HG03196 (cell line): Measurements from ENCODE around the gene KLK6.

Experiments
- ATAC-seq: cut with Tn5 transposase; IDR thresholded peaks from one replicate; pipeline ENCODE4 v1.9.1; 2021; ENCODE audit not compliant: unreplicated experiment

KLK6 gene

DNA sequence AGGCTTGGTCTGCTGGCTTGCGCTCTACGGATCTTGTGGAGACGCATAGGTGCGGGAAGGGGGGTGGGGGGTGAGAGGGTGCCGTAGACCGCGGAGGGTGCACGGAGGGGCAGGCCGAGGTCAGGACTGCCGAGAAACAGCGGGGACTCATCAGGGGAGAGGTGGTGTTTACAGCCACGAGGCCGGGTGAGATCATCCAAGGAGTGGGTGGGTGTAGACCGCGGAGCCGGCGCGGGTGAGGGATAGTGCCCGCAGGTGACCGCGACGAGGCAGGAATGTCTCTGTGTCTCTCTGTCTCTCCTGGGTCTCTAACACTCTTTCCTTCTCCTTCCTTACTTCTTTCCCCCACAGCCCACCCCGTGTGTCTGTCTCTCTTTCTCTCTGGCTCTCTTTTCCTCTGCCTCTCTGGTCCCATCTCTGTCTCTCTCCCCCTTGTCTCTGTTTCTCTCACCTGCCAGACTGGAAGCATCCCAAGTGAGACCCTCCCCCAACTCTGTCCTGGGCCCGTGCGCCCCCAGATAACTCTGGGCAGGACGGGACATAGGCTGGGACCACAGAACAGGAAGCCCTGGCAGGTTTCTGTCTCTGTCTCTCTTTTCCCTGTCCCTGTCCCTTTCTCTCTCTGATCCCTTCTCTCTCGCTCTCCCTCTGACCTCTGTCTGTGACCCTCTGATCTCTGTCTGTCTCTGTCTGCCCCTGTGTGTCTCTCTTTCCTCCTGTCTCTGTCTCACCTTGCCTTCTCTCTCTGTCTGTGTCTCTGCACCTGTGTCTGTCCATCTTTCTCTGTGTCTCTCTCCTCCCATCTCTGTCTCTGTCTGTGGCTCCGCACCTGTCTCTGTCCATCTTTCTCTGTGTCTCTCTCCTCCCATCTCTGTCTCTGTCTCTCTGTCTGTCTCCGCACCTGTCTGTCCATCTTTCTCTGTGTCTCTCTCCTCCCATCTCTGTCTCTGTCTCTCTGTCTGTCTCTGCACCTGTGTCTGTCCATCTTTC is 56.4 kb downstream of the KLK6 start:
- no peak for ATAC-seq

DNA sequence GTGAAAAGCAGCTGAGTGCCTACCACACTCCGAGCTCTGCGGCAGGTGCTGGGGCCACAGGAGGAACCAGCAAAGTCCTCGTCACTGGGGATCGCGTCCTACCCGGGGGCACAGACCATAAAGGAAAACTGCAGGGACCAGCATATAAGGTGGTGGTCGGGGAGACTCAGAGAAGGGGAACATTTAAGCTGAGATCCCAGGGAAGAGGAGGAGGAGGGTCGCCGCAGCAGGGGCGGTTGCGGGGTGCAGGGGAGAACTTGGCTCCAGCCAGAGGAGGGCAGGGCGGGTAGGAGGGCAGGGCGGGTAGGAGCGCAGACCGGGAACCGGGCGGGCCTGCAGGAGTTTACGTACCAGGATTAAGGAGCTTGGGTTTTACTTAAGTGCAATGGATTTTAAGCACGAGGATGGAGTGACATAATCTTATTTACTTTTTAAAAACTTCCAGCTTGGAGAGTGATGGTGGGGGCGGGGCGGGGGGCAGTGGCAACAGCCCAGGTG is 57.2 kb downstream of the KLK6 start:
- ATAC-seq = no peak

DNA sequence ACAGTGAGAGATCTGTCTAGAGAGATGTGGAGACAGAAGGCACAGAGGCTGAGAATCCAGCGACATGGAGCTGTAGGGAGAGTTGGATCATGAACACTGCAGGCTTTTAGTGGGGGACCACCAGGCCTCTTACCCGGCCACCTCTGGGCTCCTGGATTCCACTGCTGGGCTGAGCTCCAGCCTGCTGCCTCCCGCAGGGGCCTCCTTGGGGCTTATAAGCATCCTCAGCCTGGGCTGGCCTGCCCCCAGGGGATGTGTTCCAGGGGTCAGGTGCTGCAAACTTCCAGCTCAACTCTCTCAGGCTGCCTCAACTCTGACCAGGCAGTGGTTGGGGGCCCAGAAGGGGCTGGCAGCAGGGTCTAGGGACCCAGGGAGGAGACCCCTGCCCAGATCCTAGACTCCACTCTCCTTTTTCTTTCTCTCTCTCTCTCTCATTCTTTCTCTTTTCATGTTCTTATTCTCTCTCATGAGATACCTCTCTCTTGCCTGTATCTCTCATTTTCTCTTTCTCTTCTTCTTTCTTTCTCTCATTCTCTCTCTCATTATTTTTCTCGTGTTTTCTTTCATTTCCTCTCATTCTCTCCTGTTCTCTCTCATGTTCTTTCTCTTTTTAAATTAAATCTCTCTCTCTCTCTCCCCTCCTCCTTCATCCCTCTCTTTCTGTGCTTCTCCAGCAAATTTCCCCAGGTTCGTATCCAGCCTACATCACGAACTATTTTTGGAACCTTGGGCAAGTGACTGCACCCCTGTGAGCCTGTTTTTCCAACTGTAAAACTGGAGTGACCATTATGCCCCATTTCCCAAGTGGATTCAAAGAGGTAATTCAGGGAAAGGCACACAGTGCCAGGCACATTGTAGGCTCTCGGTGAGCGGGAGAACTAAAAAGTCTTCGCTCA is 57.9 kb downstream of the KLK6 start, which contains the start of gene KLK4:
KLK4 (minus strand) TSS at position 190 of the 896 bp plus-strand sequence. CDS start 657 bp downstream, outside the sequence.
- no peak for ATAC-seq

DNA sequence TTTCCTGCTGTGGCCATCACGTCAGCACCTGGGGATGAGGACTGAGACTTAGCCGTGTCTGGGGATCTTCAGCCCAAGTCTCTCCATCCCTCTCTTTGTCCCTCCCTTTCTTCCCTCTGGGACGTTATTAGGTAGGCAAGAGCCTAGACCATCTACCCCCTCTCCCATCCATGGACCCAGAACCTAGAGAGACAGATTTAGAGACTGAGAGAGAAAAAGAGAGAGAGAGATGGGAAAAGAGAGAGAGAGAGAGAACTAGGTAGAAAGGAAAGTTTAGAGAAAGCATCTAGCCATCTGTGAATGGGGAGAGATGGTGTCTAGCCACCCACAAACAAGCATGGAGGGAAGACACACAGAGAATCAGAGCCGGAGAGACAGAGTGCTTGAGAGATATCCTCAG is 58.7 kb downstream of the KLK6 start:
- no peak for ATAC-seq

DNA sequence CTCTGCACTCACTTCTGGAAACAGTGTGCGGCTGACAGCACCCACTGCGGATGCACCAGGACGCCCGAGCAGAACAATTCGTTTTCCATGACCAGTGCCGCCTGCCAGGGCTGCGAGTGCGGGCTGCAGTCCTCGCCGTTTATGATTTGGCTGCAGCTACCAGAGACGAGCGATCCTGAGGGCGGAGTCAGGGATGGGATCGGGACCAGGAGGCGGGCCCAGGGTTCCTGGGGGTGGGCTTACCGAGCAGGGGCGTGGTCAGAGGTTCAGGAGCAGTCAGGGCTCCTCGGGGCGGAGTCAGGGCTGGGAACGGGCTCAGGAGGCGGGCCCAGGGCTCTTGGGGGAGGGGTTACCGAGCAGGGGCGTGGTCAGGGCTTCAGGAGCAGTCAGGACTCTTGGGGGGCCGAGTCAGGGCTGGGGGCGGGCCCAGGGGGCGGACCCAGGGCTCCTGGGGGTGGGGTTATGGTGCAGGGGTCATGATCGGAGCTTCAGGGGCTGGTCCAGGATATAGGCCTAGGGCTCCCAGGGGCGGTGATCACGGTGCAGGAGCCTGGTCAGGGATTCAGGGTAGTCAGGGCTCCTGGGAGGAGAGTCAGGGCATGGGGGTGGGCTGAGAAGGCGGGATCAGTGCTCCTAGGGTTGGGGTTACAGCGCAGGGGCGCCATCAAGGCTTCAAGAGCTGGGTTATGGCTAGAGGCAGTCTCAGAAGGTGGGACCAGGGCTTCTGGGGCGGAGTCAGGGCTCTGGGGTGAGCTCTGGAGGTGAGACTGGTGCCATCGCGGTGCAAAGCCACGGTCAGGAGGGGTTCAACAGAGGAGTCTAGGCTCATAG is 59.9 kb downstream of the KLK6 start:
- ATAC-seq = peak; percentile 63
